ENCODE data around the gene B4GALT6. TPM values are rescaled to one million over a fixed set of nuclear protein-coding genes. Genes with fewer than 3 reads are reported as not detected.

The B4GALT6 gene
- total RNA-seq, 1 donor = 2.2 TPM

GRCh38 chr18:31587529-31587928 is 96.9 kb downstream of the B4GALT6 start:
- Histone ChIP-seq H3K4me1 (ENCODE audit: insufficient read depth, low read length) (no peaks in the 10 kb centered on the region), H3K79me2 (ENCODE audit: insufficient read depth, low read length) (no peaks in the 10 kb centered on the region), H3K36me3 (ENCODE audit: insufficient read depth, low read length) (no peaks in the 10 kb centered on the region), H4K20me1 (ENCODE audit: insufficient read depth, low read length) (no peaks in the 10 kb centered on the region), H3K27ac (ENCODE audit: low read depth, low read length) (no peak overlapping the region), H3K27me3 (ENCODE audit: insufficient read depth, low read length) (no peaks in the 10 kb centered on the region), H2AFZ (ENCODE audit: low read length) (no peak overlapping the region), H3K4me2 (ENCODE audit: insufficient read depth, low read length) (no peak overlapping the region), H3K4me3 (ENCODE audit: insufficient read depth, low read length) (no peak overlapping the region), H3K9me3 (ENCODE audit: low read depth, low read length) (no peaks in the 10 kb centered on the region)
- TF ChIP-seq CTCF (IDR thresholded peaks at IDR 0.05; ENCODE audit: extremely low read depth, low read depth, low read length) = no peak
- no peak for DNase-seq (ENCODE audit: insufficient read length, low spot score, missing footprints)

- no peak for DNase-seq (ENCODE audit: insufficient read length, low spot score, missing footprints)
- no peaks in the 10 kb centered on the region for H3K27me3 ChIP-seq (ENCODE audit: insufficient read depth, low read length)
- no peak overlapping the region for H3K4me3 ChIP-seq (ENCODE audit: insufficient read depth, low read length)
- H3K4me2 ChIP-seq (ENCODE audit: insufficient read depth, low read length) = no peak overlapping the region
- no peaks in the 10 kb centered on the region for H4K20me1 ChIP-seq (ENCODE audit: insufficient read depth, low read length)
- H3K36me3 ChIP-seq (ENCODE audit: insufficient read depth, low read length) = no peaks in the 10 kb centered on the region
- H3K4me1 ChIP-seq (ENCODE audit: insufficient read depth, low read length) = no peaks in the 10 kb centered on the region
- TF ChIP-seq CTCF (IDR thresholded peaks at IDR 0.05; ENCODE audit: extremely low read depth, low read depth, low read length) = no peak
- H3K79me2 ChIP-seq (ENCODE audit: insufficient read depth, low read length) = no peaks in the 10 kb centered on the region
- H3K27ac ChIP-seq (ENCODE audit: low read depth, low read length) = no peak overlapping the region
- no peak overlapping the region for H2AFZ ChIP-seq (ENCODE audit: low read length)
- H3K9me3 ChIP-seq (ENCODE audit: low read depth, low read length) = no peaks in the 10 kb centered on the region
Measured at GRCh38 chr18:31586616-31587015, 97.8 kb downstream of the B4GALT6 start.

- no peaks in the 10 kb centered on the region for H3K9me3 ChIP-seq (ENCODE audit: low read depth, low read length)
Measured at GRCh38 chr18:31585991-31586390, 98.4 kb downstream of the B4GALT6 start.

More at GRCh38 chr18:31585991-31586390, 98.4 kb downstream of the B4GALT6 start:
- no peak overlapping the region for H3K4me2 ChIP-seq (ENCODE audit: insufficient read depth, low read length)
- no peak overlapping the region for H3K4me3 ChIP-seq (ENCODE audit: insufficient read depth, low read length)
- TF ChIP-seq CTCF (IDR thresholded peaks at IDR 0.05; ENCODE audit: extremely low read depth, low read depth, low read length) = no peak
- no peaks in the 10 kb centered on the region for H3K27me3 ChIP-seq (ENCODE audit: insufficient read depth, low read length)
- H4K20me1 ChIP-seq (ENCODE audit: insufficient read depth, low read length) = no peaks in the 10 kb centered on the region
- H3K4me1 ChIP-seq (ENCODE audit: insufficient read depth, low read length) = no peaks in the 10 kb centered on the region
- H3K27ac ChIP-seq (ENCODE audit: low read depth, low read length) = no peak overlapping the region
- no peak overlapping the region for H2AFZ ChIP-seq (ENCODE audit: low read length)
- no peaks in the 10 kb centered on the region for H3K36me3 ChIP-seq (ENCODE audit: insufficient read depth, low read length)
- DNase-seq (ENCODE audit: insufficient read length, low spot score, missing footprints) = no peak
- H3K79me2 ChIP-seq (ENCODE audit: insufficient read depth, low read length) = no peaks in the 10 kb centered on the region

Data from osteoblast (primary cell).